ENCODE data around the gene WDR45B. TPM values are rescaled to one million over a fixed set of nuclear protein-coding genes. Genes with fewer than 3 reads are reported as not detected.

The WDR45B gene
- polyA plus RNA-seq, 1 of the 3 experiments (the other 2 are of a cell fraction), result 171 TPM

GRCh38 chr17:82615084-82616020 is 32.9 kb downstream of the WDR45B start:
- Histone ChIP-seq H3K9me2 (no peaks in the 10 kb centered on the region), H3K79me2 (ENCODE audit: insufficient read depth) (no peaks in the 10 kb centered on the region; the same call in 1 of the 2 replicates), H2AFZ (ENCODE audit: low read depth) (no peak overlapping the region), H3K4me2 (no peak overlapping the region), H3K4me1 (ENCODE audit: control insufficient read depth in 1 of 2, insufficient read depth in 2 of 2, low read depth in 1 of 2, low read length in 1 of 2) (peaks cover 0 to 16% of the 10 kb centered on the region in 2 experiments; a peak in 2 of 4 replicates), H3K4me3 (ENCODE audit: low read depth in 2 of 2, low read length in 1 of 2) (no peak overlapping the region), H3F3A (replicated peaks; ENCODE audit: insufficient read depth) (peaks cover 15% of the 10 kb centered on the region), H3K36me3 (replicated peaks in 1 of 2; ENCODE audit: control insufficient read depth in 1 of 2, insufficient read depth in 2 of 2, low read length in 1 of 2) (peaks cover 53 to 55% of the 10 kb centered on the region in 2 experiments), H3K9me3 (no peaks in the 10 kb centered on the region), H3K27ac (ENCODE audit: low read depth in 2 of 2, low read length in 1 of 2) (no peak overlapping the region), H3K27me3 (ENCODE audit: insufficient read depth) (no peaks in the 10 kb centered on the region), H3K9ac (no peak overlapping the region), H4K20me1 (ENCODE audit: insufficient read depth) (no peaks in the 10 kb centered on the region)
- TF ChIP-seq CHD2 (IDR thresholded peaks at IDR 0.05; ENCODE audit: low read length, partially characterized antibody), result no peak
- no peak for TF ChIP-seq NFIC (IDR thresholded peaks at IDR 0.05; ENCODE audit: borderline replicate concordance)
- TF ChIP-seq CTCF (IDR thresholded peaks at IDR 0.05), result peak; percentile 38
- TF ChIP-seq YY1 (IDR thresholded peaks at IDR 0.05; ENCODE audit: low read depth), result no peak
- no peak for TF ChIP-seq USF2 (IDR thresholded peaks at IDR 0.05; ENCODE audit: borderline replicate concordance, low read depth, low read length)
- TF ChIP-seq TCF12 (IDR thresholded peaks at IDR 0.05), result no peak
- TF ChIP-seq ZBTB33 (IDR thresholded peaks at IDR 0.05; ENCODE audit: borderline replicate concordance, low read depth), result no peak
- no peak for TF ChIP-seq MXI1 (IDR thresholded peaks at IDR 0.05; ENCODE audit: low read depth, low read length)
- TF ChIP-seq IRF3 (IDR thresholded peaks at IDR 0.05; ENCODE audit: low read depth, low read length), result no peak
- TF ChIP-seq SMC3 (IDR thresholded peaks at IDR 0.05; ENCODE audit: low read depth, low read length), result no peak
- TF ChIP-seq RAD21 (IDR thresholded peaks at IDR 0.05; ENCODE audit: low read length), result 0 out of 2 replicates have a peak, but pooled peaks have one; percentile 9
- no peak for TF ChIP-seq RCOR1 (IDR thresholded peaks at IDR 0.05; ENCODE audit: low read length)
- WGBS (ENCODE audit: low lambda C conversion rate), result 95% methylated on average over 45 of the region's 45 CpGs
- POLR2A ChIA-PET, result no interaction called here
- CTCF ChIA-PET, result interaction anchor here (1.0 to 1.9 kb wide), 5 partner anchors 13 to 62 kb away, joined by 3 to 6 read pairs (median 3); no protein-coding TSS in a partner anchor
- DNase-seq, result no peak

All from SK-N-SH (cell line).